HG03025 (cell line): ENCODE measurements around the gene CLTB.

Experiments
- ATAC-seq: cut with Tn5 transposase; IDR thresholded peaks from one replicate; pipeline ENCODE4 v1.9.1; 2021; ENCODE audit warnings: mild to moderate bottlenecking, moderate library complexity; ENCODE audit not compliant: unreplicated experiment, low FRiP score

The CLTB gene

DNA sequence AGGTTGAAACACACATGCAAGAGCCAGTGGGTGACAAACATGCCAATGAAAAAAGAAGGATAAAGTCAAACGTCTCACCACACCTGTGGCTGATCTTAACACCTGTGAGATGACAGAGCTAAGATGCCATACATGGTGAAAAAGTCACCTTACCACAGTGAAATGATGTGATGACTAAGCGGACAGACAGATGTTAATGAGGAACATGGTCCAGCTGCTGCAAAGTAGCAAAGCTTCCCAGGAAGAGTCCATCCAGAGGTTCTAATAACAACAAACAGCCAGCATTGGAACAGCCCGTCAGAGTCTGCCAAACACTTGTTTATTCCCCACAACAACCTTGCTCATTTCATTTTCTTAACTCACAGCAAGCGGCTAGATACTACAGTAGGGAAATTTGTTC lies 56.7 kb downstream of the CLTB start:
- ATAC-seq: no peak

DNA sequence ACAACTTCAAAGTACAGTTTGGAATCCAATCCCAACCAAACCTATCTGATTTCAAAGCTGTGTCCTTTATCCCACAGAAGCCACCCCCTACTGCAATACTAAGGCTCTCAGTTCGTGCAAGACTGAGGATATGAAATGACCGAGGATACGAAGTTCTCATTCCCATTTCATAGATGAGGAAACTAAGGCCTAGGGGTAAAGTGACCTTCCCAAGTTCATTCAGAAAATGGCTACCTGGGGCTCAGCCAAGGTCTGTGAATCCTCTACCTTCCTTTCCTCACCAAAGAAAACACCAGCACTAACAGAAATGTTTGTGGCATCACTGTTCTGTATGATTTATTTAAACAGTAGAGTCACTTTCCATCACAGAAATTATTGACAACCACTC lies 60.2 kb downstream of the CLTB start:
- ATAC-seq: no peak

DNA sequence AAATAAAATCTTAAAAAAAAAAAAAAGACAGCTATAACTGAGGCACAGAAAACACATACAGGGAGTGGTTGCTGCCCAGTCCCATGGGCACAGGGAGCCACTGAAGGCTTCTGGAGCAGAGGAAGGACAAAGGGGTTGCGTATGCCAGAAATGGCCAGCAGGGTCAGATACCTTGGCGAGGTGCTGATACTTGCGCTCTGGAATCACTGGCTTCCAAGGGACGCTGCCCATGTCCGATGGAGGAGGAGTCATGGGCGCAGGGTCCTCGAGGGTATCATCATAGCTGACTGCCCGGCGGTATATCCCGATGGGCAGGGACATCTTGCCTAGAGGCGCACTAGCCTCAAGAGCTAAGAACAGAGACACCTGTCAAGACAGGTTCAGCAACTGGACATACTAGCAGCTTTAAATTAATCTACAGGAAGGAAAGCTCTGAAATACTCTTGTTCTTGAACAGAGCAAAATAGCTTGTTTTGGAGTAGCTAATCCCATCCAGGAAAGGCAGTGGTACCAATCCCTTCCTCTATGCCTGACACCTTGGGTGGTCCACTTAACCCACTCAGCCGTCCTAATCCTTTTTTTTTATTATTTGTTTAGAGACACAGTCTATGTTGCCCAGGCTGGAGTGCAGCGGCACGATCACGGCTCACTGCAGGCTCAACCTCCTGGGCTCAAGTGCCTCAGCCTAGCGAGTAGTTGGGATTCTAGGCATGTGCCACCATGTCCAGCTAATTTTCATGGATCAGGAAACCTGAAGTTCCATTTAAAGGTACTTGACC lies 60.8 kb downstream of the CLTB start:
- ATAC-seq: no peak

- no peak for ATAC-seq
Observed at GRCh38 chr5:176353533-176353932, 62.8 kb downstream of the CLTB start.

DNA sequence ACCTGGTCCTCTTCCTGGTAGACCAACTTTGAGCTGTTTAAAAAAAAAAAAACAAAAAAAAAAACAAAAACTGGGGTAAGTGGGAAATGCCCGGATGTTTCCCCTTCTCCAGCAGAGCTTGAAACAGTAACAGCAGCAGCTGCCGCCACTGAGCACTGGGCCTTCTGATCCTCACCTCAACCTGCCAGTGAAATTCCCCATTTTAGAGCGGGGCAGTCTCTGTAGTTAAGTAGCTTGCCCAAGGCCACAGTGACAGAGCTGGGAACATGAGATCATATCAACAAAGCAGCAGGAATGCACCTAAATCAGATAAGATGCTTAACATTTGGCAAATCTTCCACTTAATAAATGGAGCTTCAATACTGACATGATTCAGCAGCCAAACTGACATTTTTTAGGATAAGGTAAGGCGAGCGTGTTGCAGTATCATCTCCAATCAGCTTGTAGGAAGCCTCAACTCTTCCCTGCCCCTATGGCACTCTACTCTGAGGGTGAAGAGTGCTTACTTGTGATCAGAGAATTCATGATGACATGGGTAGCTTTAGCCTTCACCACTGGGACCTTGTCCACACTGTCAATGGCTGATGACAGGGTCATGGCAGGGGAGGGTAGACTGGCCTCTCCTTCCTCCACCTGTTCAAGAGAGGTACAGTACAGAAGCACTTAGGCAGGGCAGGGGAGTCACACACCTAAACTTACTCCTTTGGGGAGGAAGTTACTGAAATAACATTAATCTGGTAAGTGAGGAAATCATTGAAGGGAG lies 64.0 kb downstream of the CLTB start:
- no peak for ATAC-seq

- ATAC-seq: no peak
Observed at GRCh38 chr5:176350416-176350815, 65.9 kb downstream of the CLTB start.

- ATAC-seq: no peak
Observed at GRCh38 chr5:176342766-176343458, 73.4 kb downstream of the CLTB start.
